ENCODE data around the gene ITSN1. TPM values are rescaled to one million over a fixed set of nuclear protein-coding genes. Genes with fewer than 3 reads are reported as not detected.
"Not testable (repeated sequence)": the region's sequence is repeated elsewhere in the genome, so short reads cannot be mapped to it uniquely, and the experiment has no call there.

Gene ITSN1
- total and polyA plus RNA-seq, 7 donors: 10.8 to 45.4 (median 35.7) TPM

DNA sequence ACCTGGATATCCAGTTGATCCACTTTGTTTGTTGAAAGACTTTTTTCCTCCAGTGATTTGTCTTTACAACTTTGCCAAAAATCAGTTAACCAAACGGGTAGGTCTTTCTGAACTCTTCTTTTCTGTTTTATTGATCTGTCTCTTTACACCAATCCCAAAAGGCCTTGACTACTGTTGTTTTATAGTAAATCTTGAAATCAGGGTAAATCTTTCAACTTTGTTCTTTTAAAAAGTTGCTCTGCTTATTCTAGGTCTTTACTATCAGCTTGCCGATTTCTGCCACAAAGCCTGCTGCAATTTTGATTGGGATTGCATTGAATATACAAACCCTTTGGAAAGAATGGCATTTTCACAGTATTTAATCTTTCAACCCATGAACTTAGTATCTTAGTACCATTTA is 66.6 kb downstream of the ITSN1 start:
- DNase-seq: no peak
- Histone ChIP-seq H3K36me3 (no peaks in the 10 kb centered on the region), H3K9me3 (no peaks in the 10 kb centered on the region), H3K27ac (no peak overlapping the region), H3K4me3 (no peak overlapping the region), H3K27me3 (no peaks in the 10 kb centered on the region), H3K4me1 (no peaks in the 10 kb centered on the region)
- TF ChIP-seq, protein P1, sequence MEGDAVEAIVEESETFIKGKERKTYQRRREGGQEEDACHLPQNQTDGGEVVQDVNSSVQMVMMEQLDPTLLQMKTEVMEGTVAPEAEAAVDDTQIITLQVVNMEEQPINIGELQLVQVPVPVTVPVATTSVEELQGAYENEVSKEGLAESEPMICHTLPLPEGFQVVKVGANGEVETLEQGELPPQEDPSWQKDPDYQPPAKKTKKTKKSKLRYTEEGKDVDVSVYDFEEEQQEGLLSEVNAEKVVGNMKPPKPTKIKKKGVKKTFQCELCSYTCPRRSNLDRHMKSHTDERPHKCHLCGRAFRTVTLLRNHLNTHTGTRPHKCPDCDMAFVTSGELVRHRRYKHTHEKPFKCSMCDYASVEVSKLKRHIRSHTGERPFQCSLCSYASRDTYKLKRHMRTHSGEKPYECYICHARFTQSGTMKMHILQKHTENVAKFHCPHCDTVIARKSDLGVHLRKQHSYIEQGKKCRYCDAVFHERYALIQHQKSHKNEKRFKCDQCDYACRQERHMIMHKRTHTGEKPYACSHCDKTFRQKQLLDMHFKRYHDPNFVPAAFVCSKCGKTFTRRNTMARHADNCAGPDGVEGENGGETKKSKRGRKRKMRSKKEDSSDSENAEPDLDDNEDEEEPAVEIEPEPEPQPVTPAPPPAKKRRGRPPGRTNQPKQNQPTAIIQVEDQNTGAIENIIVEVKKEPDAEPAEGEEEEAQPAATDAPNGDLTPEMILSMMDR (IDR thresholded peaks at IDR 0.05): no peak
- TF ChIP-seq EP300 (IDR thresholded peaks at IDR 0.05): no peak
- TF ChIP-seq POLR2AphosphoS5 (IDR thresholded peaks at IDR 0.05): no peak
- TF ChIP-seq POLR2A (IDR thresholded peaks at IDR 0.05): no peak
- intact Hi-C loops (cut with DNase I): no loop called here
- WGBS, 2 donors: 87 to 96% methylated on average over 2 of the region's 2 CpGs

DNA sequence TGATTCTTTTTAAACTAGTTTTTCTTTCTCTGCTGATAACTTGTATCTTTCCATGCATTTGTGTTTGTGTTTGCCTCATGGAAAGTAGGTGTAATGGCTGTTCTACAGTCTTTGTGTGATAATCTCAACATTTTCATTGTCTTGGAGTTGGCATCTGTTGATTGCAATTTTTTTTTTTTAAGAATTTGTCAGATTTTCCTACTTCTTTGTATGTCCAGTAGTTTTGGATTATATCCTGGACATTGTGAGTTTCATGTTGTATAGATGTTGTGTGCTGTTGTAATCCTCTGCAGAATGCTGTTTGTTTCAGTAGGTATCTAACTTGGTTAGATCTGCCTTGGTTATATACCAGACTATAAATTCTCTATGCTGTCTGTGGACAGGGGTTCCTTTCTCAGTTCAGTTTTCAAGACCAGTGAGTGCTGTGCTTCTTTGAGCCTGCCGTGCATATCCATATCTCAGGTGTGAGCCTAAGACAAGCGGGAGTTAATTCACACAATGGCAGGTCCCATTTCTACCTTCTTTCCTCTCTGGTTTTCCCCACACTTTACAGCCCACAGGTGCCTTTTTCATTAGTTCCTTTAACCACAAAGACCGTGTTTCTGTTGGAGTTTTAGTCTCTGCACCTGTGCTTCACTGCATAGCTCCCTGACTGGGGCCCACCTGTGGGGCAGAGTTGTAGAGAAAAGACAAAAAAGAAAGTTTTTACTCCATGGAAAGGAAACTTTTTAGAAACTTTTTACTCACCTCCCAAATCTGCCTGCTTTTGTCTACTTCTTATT is 69.9 kb downstream of the ITSN1 start:
- Histone ChIP-seq H3K36me3 (no peaks in the 10 kb centered on the region), H3K27ac (no peak overlapping the region), H3K4me3 (no peak overlapping the region), H3K9me3 (no peaks in the 10 kb centered on the region), H3K4me1 (peaks cover 0 to 12% (median 5%) of the 10 kb centered on the region in 4 donors), H3K27me3 (no peaks in the 10 kb centered on the region)
- intact Hi-C loops (cut with DNase I): no loop called here
- TF ChIP-seq, protein P1 (IDR thresholded peaks at IDR 0.05): no peak
- TF ChIP-seq EP300 (IDR thresholded peaks at IDR 0.05): no peak
- DNase-seq: no peak
- 64 to 68% methylated on average over 3 of the region's 3 CpGs for WGBS, 2 donors

DNA sequence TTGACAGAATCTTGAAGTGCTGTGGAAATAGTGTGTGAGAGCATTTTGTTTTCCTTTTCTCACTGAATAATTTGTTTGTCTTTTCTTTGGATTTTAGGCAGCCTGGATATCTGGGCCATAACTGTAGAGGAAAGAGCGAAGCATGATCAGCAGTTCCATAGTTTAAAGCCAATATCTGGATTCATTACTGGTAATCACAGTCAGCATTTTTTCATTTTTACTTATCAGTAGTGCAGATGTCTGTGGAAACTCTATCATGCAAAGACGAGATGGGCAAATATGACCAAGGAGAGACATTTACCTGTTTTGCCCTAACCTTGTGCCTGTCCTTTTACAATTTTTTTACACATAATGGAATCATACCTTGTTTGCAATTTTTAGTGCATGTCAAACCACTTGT is 78.8 kb downstream of the ITSN1 start:
- Histone ChIP-seq H3K27me3 (no peaks in the 10 kb centered on the region), H3K36me3 (peaks cover 0 to 38% (median 1%) of the 10 kb centered on the region in 4 donors), H3K4me3 (no peak overlapping the region), H3K9me3 (no peaks in the 10 kb centered on the region), H3K27ac (no peak overlapping the region), H3K4me1 (peaks cover 0 to 1% (median under 1%) of the 10 kb centered on the region in 4 donors)
- intact Hi-C loops (cut with DNase I): no loop called here
- no peak for DNase-seq
- 96 to 97% methylated on average over 2 of the region's 2 CpGs for WGBS, 2 donors
- TF ChIP-seq, protein P1 (IDR thresholded peaks at IDR 0.05): no peak
- TF ChIP-seq POLR2AphosphoS5 (IDR thresholded peaks at IDR 0.05) (no peak), POLR2A (IDR thresholded peaks at IDR 0.05) (no peak), EP300 (IDR thresholded peaks at IDR 0.05) (no peak)

DNA sequence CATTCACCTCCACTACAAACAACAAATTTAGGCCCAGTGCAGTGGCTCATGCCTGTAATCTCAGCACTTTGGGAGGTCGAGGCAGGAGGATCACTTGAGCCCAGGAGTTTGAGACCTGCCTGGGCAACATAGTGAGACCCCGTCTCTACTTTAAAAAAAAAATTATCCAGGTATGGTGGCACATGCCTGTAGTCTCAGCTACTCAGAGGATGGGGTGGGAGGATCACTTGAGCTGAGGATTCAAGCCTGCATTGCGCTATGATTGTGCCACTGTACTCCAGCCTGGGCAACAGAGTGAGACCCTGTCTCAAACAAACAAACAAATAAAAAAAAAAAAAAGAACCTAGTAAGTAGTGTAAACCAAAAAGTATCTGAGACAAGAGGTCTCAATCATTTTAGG is 86.8 kb downstream of the ITSN1 start:
- WGBS, 2 donors: 94% methylated on average over 3 of the region's 3 CpGs
- H3K27ac ChIP-seq; intact Hi-C loops (cut with DNase I); H3K4me1 ChIP-seq; H3K4me3 ChIP-seq; H3K27me3 ChIP-seq; DNase-seq; H3K9me3 ChIP-seq: not testable (repeated sequence)
- peaks cover 0 to 12% (median 0%) of the 10 kb centered on the region in 4 donors for H3K36me3 ChIP-seq

DNA sequence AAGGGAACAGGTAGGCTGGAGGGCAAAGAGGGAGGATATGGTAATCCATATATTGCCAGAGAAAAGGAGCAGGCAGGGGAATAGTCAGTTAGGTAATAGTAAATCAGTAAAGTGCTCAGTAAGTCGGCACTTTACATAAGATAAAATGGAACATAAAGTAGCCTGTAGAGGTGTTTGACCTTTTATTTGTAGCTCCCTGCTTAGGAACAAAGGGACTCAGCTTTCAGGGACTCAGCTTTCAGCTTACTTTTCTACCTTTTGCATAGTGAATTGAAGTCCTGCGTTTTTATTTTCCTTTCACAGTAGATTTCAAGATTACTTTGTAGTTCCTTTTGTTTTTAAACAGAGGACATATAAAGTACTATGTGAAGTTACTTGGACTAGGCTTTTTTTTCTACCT is 87.3 kb downstream of the ITSN1 start:
- WGBS, 2 donors: 48 to 85% methylated on average over 2 of the region's 2 CpGs
- DNase-seq: no peak
- intact Hi-C loops (cut with DNase I): no loop called here
- Histone ChIP-seq H3K4me1 (no peaks in the 10 kb centered on the region), H3K27me3 (no peaks in the 10 kb centered on the region), H3K4me3 (no peak overlapping the region), H3K36me3 (peaks cover 0 to 8% (median 0%) of the 10 kb centered on the region in 4 donors), H3K9me3 (no peaks in the 10 kb centered on the region), H3K27ac (no peak overlapping the region)
- no peak for TF ChIP-seq POLR2AphosphoS5 (IDR thresholded peaks at IDR 0.05)

DNA sequence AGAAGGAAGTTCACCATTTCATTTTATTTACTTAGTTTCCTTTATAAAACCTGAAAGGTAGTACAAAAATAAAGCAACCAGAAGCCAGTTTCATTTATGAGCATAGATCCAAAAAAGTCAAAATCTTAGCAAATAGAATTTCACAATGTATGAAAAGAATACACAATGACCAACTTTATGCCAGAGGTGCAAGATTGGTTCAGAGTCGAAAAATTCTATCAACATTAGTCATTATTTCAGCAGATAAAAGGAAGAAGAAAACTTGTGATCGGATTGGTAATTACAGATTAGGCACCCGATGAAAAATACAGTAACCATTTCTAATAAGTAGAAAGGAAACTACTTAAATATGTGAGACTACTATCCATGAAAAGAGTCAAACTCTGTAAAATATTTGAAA is 89.1 kb downstream of the ITSN1 start:
- intact Hi-C loops (cut with DNase I): no loop called here
- TF ChIP-seq, protein P1 (IDR thresholded peaks at IDR 0.05): no peak
- no peak for TF ChIP-seq EP300 (IDR thresholded peaks at IDR 0.05)
- no peak for TF ChIP-seq POLR2AphosphoS5 (IDR thresholded peaks at IDR 0.05)
- TF ChIP-seq POLR2A (IDR thresholded peaks at IDR 0.05): no peak
- Histone ChIP-seq H3K27ac (no peak overlapping the region), H3K4me3 (no peak overlapping the region), H3K4me1 (no peaks in the 10 kb centered on the region), H3K9me3 (no peaks in the 10 kb centered on the region), H3K27me3 (no peaks in the 10 kb centered on the region), H3K36me3 (peaks cover 0 to 7% (median 0%) of the 10 kb centered on the region in 4 donors)
- WGBS, 2 donors: 95 to 97% methylated on average over 3 of the region's 3 CpGs
- DNase-seq: no peak
